Endothelial cell (in vitro differentiated cells): ENCODE results near the gene BRI3BP. TPM values are rescaled to one million over a fixed set of nuclear protein-coding genes. Genes with fewer than 3 reads are reported as not detected.

Experiments used
- DNase-seq: peaks from one replicate; pipeline ENCODE4 v3.0.0; 2021; ENCODE audit warnings: low spot score
- H3K27ac Mint-ChIP-seq: one replicate; pipeline ENCODE4 v1.8.0; 2021; ENCODE audit warnings: mixed read lengths, inconsistent platforms; ENCODE audit not compliant: unreplicated experiment
- H3K27me3 Mint-ChIP-seq: one replicate; pipeline ENCODE4 v1.8.0; 2021; ENCODE audit warnings: mild to moderate bottlenecking, moderate library complexity, mixed read lengths, inconsistent platforms; ENCODE audit not compliant: unreplicated experiment
- H3K36me3 Mint-ChIP-seq: one replicate; pipeline ENCODE4 v1.8.0; 2021; ENCODE audit warnings: mild to moderate bottlenecking, low read depth, mixed read lengths, inconsistent platforms; ENCODE audit not compliant: unreplicated experiment
- H3K4me1 Mint-ChIP-seq: one replicate; pipeline ENCODE4 v1.8.0; 2021; ENCODE audit warnings: mild to moderate bottlenecking, mixed read lengths, inconsistent platforms; ENCODE audit not compliant: unreplicated experiment
- H3K4me3 Mint-ChIP-seq: one replicate; pipeline ENCODE4 v1.8.0; 2021; ENCODE audit warnings: mild to moderate bottlenecking, mixed read lengths, inconsistent platforms; ENCODE audit not compliant: unreplicated experiment
- H3K9me3 Mint-ChIP-seq: one replicate; pipeline ENCODE4 v1.8.0; 2021; ENCODE audit warnings: mixed read lengths, inconsistent platforms; ENCODE audit not compliant: unreplicated experiment
- CTCF ChIP-seq: fragments of 200-600 bp; sonication (generic); IDR thresholded peaks from one replicate; pipeline ENCODE4 v1.5.0; 2021; ENCODE audit warnings: antibody characterized with exemption; ENCODE audit not compliant: unreplicated experiment
- total RNA-seq: library from RNA; stranded (reverse); fragmentation: NEBNext Ultra II Directional; extraction: Animal tissue kit (Norgen Biotek cat#: 25700); gene quantifications from one replicate; pipeline ENCODE4 v1.2.1, GENCODE V29; 2021; ENCODE audit not compliant: unreplicated experiment

BRI3BP gene
- total RNA-seq, 1 donor from 2014 or later: 1.4 TPM

GRCh38 chr12:124971603-124972002 lies 21.8 kb upstream of the BRI3BP start:
- no peak for TF ChIP-seq CTCF
- Mint-ChIP-seq H3K27me3 (peaks cover 3% of the 10 kb centered on the region), H3K36me3 (peaks cover 16% of the 10 kb centered on the region), H3K9me3 (no peaks in the 10 kb centered on the region), H3K4me1 (no peaks in the 10 kb centered on the region), H3K4me3 (no peak overlapping the region), H3K27ac (no peak overlapping the region)
- no peak for DNase-seq

- no peaks in the 10 kb centered on the region for H3K9me3 Mint-ChIP-seq
- no peaks in the 10 kb centered on the region for H3K4me1 Mint-ChIP-seq
- H3K36me3 Mint-ChIP-seq: peaks cover 12% of the 10 kb centered on the region
- H3K27me3 Mint-ChIP-seq: peaks cover 3% of the 10 kb centered on the region
- no peak overlapping the region for H3K27ac Mint-ChIP-seq
- no peak for TF ChIP-seq CTCF
- H3K4me3 Mint-ChIP-seq: no peak overlapping the region
- DNase-seq: no peak
Observed at GRCh38 chr12:124972211-124972610, 21.2 kb upstream of the BRI3BP start.

GRCh38 chr12:124975276-124975675 lies 18.2 kb upstream of the BRI3BP start:
- no peak for TF ChIP-seq CTCF
- H3K4me1 Mint-ChIP-seq: no peaks in the 10 kb centered on the region
- no peak overlapping the region for H3K27ac Mint-ChIP-seq
- H3K9me3 Mint-ChIP-seq: no peaks in the 10 kb centered on the region
- peaks cover 3% of the 10 kb centered on the region for H3K27me3 Mint-ChIP-seq
- H3K4me3 Mint-ChIP-seq: no peak overlapping the region
- DNase-seq: no peak
- peaks cover 24% of the 10 kb centered on the region for H3K36me3 Mint-ChIP-seq

- no peak for TF ChIP-seq CTCF
- peaks cover 30% of the 10 kb centered on the region for H3K36me3 Mint-ChIP-seq
- H3K27ac Mint-ChIP-seq: no peak overlapping the region
- H3K27me3 Mint-ChIP-seq: peaks cover 8% of the 10 kb centered on the region
- no peaks in the 10 kb centered on the region for H3K4me1 Mint-ChIP-seq
- H3K9me3 Mint-ChIP-seq: no peaks in the 10 kb centered on the region
- no peak overlapping the region for H3K4me3 Mint-ChIP-seq
- DNase-seq: no peak
Observed at GRCh38 chr12:124976999-124977398, 16.4 kb upstream of the BRI3BP start.

GRCh38 chr12:124979568-124979967 lies 13.9 kb upstream of the BRI3BP start:
- H3K27me3 Mint-ChIP-seq: peaks cover 6% of the 10 kb centered on the region
- DNase-seq: no peak
- H3K27ac Mint-ChIP-seq: no peak overlapping the region
- H3K4me3 Mint-ChIP-seq: no peak overlapping the region
- H3K4me1 Mint-ChIP-seq: no peaks in the 10 kb centered on the region
- TF ChIP-seq CTCF: no peak
- H3K9me3 Mint-ChIP-seq: no peaks in the 10 kb centered on the region
- peaks cover 28% of the 10 kb centered on the region for H3K36me3 Mint-ChIP-seq
